ENCODE results near the gene SPOP.

SPOP gene

GRCh38 chr17:49612726-49613125 lies 65.2 kb downstream of the SPOP start:
- no peak for FAIRE-seq

DNA sequence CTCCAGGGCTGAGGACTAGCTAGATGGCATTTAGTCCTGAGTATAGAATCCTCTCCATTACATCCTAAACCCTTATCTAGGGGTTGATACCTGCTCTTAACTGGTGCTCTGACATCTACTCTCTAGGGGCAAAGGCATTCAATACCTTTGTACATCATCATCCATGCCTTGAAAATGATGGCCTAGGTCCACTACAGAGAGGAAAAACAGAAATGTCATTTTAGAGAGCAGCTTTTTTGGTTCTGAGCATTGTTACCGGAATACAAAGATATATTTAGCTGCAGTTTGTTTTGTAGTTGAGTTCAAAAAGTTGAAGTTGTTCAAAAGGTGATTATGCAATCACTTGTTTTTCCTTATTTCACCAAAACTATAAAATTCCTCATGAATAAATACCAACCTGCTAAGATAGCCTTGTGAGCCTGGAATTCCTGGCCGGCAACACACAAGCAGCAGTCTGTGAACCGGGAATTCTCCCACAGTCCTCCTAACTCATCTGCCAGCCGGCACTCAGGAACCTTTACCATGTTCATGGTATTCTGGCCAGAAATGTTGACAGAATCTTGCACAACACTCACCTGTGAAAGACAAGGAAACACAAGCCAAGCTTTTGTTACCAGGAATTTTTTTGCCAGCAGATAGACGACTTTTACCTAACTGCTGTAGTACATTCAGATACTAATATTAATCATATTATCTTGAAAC lies 66.9 kb downstream of the SPOP start:
- FAIRE-seq: no peak

DNA sequence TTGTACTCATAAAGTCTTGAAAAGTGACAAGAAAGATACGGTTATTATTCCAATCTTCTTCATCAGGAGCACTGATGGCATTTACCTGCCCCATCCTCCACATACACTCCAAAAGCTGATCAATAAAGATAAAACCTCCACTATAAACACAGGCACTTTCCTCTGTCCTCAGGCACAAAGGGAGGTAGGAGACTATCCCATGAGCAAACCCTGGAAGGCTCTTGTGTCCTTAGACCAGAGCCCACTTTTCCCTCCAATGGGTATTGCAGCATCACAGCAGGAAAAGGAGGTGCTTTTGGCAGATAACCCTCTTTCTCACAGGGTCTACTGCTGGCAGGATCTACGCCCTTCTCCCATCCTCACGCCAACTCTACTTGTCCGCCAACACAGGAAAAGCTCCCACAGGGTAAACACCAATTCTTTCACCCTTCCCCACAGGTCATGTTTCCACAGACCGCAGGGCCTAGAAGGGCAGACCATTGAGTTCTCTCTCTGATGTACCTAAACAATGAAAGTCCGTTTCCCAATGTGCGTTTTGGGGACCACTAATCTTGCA lies 73.5 kb downstream of the SPOP start:
- no peak for FAIRE-seq

DNA sequence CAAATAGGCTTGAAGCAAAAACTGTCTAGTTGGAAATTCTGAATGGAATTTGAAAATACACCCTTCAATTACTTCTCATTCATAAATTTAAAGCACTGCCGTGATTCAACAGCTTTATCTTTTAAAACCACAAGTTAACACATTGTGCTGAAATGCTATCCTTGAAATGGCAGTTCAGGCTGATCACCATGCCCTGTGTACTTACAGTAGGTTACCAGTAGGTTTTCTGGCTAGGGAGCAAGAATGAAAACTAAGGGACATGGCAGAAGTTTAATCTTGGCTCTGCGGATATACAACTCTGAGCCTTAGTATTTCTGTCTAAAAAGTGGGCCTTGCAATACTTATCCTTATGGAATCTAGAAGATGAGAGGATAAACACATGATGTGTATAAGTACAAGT lies 74.2 kb downstream of the SPOP start:
- FAIRE-seq: no peak

DNA sequence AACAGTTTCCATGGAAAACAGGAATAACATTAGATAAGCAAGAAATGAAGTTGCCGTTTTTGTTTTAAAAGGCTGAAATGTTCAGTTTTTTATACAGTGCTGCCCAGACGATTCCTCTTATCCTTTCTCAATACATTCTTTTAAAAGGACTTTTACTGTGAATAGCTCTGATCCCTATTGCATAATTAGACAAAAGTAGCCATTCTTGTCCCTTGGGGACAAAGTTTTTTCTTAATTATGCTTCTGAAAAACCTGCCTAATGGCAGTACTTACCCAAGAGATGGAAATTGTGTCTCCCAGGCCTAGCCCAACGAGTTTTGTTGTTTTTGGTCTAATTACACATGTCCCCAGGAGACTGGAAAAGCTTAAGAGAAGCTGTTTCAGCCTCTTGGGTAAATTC lies 74.7 kb downstream of the SPOP start:
- no peak for FAIRE-seq

- no peak for FAIRE-seq
Observed at GRCh38 chr17:49602783-49603182, 75.1 kb downstream of the SPOP start.

GRCh38 chr17:49600949-49601348 lies 76.9 kb downstream of the SPOP start:
- no peak for FAIRE-seq

- FAIRE-seq: no peak
Observed at GRCh38 chr17:49598918-49599317, 79.0 kb downstream of the SPOP start.

DNA sequence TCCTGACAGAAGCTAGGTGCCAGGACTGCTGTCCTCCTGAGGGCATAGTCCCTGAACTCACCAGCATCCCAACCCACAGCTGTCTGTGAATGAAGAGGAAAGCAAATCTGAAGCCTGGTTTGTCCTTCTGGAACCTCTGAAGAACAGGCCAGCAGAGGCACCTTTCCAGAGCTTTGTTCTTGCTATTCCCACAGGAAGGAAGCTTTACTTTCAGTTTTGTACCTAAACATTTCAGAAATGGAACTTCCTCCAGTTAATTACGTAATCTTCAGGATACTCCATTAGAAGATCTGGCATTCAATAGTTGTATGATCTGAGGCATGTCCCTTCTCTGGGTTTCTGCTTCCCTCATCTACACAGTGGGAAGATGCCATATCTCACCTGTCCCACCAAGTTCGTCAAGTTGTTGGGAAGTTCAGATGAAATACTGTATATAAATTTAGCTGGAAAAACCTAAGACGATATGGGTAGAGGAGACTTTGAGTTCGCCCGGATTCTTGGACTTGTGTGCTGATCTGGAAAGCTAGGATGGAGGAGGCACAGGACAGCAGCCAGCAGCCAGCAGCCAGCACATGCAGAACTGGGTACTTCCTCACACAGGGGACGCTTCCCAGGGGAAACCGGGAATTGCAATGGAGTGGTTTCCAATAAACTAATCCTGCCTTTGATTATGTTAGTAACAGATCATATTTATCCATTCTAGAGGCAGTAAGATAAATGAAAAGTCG lies 79.8 kb downstream of the SPOP start:
- no peak for FAIRE-seq

GRCh38 chr17:49597436-49597835 lies 80.5 kb downstream of the SPOP start:
- FAIRE-seq: no peak

- FAIRE-seq: no peak
Observed at GRCh38 chr17:49596613-49597244, 81.2 kb downstream of the SPOP start.

GRCh38 chr17:49595980-49596379 lies 81.9 kb downstream of the SPOP start:
- no peak for FAIRE-seq

DNA sequence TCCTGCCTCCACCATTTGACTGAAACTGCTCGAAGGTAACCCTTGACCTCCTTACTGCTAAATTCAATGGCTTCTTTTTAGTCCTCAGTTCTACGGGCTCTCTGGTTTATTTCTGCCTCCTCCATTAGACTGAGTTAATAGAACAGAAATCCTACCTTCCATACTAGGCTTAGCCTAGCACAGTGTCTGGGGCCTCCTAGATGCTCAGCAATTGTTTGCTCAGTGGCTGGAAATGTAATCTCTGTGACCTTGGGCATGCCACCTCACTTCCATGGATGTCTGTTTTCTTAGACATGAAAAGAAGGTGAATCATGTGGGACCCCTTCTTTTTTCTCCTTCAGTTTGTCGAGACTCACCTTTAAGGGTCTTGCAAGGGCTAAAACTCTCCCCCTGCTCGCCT lies 82.6 kb downstream of the SPOP start:
- FAIRE-seq: no peak

GRCh38 chr17:49592263-49592662 lies 85.6 kb downstream of the SPOP start:
- FAIRE-seq: no peak

GRCh38 chr17:49590874-49591273 lies 87.0 kb downstream of the SPOP start:
- no peak for FAIRE-seq

GRCh38 chr17:49589577-49589927 lies 88.3 kb downstream of the SPOP start:
- FAIRE-seq: no peak

DNA sequence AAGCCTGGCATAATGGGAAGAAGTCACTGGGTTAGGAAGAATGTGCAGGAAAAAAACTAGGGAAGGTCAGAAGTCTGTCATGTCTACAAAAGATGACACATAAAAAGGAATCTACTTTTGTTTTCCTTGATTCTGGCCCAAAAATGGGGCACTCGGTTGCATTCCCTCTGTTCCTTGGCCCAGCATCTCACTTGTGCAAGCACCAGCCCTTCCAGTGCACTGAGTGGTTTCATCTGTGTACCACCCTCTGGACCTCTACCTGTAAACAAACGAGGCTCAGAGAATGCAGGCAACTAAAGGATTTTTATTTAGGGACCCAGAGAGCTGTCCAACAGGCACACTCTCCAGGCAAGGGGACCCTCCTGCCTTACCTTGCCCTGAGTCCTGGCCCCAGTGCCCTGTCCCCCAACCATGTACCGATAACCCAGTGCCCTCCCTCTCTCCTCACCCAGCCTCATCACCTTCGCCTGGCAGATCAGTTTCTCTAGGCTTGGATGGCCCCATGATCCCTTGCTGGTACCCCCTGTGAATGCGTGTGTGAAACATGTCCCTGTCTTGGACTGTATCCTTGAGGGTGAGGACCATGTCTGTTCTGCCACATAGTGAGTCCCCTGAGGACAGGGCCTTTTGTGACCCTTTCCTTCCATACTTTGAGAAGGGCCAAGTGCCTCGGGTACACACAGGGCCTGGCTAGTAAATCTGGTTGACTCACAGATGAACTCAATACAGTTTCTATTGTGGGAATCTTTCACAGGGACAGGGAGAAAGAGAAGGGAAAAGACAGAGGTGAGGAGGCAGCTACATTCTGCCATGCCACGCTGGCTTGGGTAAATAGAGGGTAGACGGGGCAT lies 88.9 kb downstream of the SPOP start:
- no peak for FAIRE-seq

DNA sequence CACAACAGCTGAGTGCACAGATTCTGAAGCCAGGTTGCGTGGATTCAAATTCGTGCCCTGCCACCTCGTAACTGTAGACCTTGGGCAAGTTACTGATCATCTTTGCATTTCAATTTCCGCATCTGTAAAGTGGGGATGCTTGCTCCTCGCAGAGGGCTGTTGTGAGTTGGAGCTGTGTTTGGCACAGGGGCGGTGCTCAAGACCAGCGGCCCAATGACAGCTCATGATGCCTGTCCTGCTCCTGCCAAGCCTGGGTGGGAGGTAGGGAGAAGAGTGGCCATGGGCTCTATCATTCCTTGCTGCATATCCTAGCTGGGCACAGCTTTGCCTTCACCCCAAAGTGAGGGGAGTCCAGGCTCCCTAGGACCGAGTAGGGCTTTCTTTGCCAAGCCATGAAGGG lies 89.6 kb downstream of the SPOP start:
- no peak for FAIRE-seq

DNA sequence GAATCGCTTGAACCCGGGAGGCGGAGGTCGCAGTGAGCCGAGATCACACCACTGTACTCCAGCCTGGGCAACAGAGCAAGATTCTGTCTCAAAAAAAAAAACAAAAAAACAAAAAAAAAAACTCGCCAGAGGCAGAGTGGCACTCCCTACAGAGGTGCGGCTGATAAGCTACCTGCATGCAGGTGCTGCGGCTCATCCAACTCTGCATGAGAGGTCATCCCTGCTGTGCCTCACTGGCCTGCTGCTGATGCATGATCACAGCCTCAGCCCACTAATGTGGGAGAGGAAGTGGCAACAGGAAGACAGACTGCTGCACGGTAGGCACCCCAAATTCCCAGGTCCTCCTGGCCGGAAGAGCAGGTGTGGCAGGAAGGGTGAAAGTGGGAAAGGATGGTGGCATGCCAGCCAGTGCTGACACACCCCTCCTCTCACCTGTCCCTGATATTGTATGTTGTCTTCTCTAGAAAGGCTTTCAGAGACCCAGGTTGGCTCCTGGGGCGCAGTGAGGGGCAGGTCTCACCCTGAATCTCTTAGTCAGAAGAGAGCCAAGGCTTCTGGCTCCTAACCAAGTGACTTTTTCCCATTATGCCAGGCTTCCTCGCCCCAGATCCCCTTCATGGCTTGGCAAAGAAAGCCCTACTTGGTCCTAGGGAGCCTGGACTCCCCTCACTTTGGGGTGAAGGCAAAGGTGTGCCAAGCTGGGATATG lies 90.4 kb downstream of the SPOP start:
- FAIRE-seq: no peak

DNA sequence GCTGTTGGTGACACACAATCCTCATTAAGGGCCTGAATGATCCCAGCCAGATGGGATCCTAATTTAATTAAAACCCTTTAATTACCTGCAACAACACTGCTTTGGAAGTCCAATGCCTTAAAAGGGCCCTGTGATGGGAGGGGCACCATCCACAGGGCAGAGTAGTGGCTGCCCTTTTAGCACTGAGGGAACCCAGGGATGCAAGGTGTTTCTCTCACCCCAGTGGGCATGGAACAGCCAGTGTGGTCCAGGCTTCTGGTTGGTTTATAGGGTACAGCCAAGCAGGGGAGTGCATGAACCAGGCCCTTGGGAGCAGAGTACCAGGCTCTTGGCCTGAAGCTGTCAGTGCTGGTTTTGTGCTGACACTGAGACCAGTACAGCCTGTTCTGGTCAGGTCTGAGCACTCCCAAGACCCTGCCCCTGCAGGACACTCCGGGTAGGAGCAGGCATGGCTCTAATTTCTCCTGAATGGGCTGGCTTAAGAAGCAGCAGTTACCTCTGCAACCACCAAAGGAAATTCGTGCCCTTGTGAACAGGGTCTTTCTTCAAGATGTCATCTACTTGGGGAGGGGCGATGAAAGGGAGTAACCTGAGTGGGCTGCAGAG lies 92.4 kb downstream of the SPOP start:
- FAIRE-seq: no peak

DNA sequence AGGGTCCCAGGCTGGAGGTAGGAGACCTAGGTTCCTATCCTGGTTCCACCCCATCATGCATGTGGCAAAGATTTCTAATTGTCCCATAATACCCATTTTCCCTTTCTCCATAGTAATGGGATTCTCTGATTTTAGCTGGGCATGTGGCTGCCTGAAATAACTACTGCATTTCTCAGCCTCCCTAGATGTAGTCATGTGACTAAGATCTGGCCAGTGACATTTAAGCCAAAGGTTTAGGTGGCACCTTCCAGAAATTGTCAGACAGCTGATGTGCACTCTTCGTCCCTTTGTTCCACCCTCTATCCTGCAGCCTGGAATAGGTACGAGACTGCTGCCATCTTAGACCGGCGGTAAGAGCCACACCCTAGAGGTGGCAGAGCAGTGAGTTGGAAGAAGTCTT lies 94.0 kb downstream of the SPOP start:
- FAIRE-seq: no peak

DNA sequence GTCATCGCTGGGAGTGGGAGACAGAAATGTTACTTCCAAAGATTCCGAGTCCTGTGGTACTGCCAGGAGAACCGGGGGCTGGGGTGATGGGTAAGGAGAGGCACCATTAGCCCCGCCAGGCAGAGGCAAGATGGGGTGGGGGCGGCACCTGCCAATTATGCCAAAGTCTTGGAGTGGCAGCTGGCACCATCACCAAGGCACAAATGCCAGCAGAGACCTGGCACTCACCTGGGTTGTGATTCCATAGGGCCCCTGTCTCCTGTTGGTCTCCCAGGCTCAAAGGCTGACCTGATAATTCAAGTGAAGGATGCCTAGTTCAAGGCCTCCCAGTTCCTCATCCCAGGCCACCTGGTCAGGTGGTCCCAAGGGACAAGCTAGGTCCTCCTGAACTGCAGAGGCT lies 94.7 kb downstream of the SPOP start:
- no peak for FAIRE-seq
